Measurements from ENCODE around the gene WWOX. TPM values are rescaled to one million over a fixed set of nuclear protein-coding genes. Genes with fewer than 3 reads are reported as not detected.

Gene WWOX
- polyA plus RNA-seq, 1 donor (not counting 4 experiments of a cell fraction or from before 2014, with no cell fraction given): 5.1 TPM

DNA sequence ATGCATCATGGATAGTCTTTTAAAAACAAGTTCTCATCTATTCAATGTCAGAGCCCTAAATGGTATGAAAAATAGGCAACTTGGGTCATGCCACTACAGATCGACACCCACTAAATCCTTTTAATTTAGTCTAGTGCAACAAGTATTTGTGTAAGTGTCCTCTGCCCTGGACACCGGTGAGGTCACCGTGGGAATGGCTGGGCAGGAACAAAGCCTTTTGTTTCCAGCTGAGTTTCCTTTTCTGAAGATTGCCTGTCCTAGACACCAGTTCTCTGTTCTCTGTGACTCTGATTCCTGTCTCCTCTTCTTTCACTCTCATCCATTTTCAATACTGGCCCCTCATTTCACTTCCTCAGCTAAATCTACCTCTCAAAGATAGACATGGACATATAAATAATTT, 1054.6 kb downstream of the WWOX start:
- DNase-seq (ENCODE audit: low read depth, low spot score) (no peak), FAIRE-seq (no peak)
- no peaks in the 10 kb centered on the region for H3K27me3 ChIP-seq (ENCODE audit: control insufficient read depth, extremely low read depth, insufficient read depth, low read length)
- no peaks in the 10 kb centered on the region for H3K9me3 ChIP-seq (ENCODE audit: control insufficient read depth, low read depth, low read length)
- dilution Hi-C loops (cut with MboI; ENCODE audit: extremely low pct_ligation_motif_present, low sequenced_read_pairs): no loop called here
- no peaks in the 10 kb centered on the region for H3K36me3 ChIP-seq (ENCODE audit: control insufficient read depth in 2 of 2, extremely low read depth in 1 of 2, insufficient read depth in 2 of 2, low read length in 2 of 2)
- H3K27ac ChIP-seq (ENCODE audit: control insufficient read depth, insufficient read depth, low read length): no peak overlapping the region
- no peak overlapping the region for H3K9ac ChIP-seq (ENCODE audit: control insufficient read depth, extremely low read depth, insufficient read depth, low read length)
- H3K4me2 ChIP-seq (ENCODE audit: control insufficient read depth, extremely low read depth, insufficient read depth, low read depth, low read length): no peak overlapping the region
- TF ChIP-seq, protein P1, sequence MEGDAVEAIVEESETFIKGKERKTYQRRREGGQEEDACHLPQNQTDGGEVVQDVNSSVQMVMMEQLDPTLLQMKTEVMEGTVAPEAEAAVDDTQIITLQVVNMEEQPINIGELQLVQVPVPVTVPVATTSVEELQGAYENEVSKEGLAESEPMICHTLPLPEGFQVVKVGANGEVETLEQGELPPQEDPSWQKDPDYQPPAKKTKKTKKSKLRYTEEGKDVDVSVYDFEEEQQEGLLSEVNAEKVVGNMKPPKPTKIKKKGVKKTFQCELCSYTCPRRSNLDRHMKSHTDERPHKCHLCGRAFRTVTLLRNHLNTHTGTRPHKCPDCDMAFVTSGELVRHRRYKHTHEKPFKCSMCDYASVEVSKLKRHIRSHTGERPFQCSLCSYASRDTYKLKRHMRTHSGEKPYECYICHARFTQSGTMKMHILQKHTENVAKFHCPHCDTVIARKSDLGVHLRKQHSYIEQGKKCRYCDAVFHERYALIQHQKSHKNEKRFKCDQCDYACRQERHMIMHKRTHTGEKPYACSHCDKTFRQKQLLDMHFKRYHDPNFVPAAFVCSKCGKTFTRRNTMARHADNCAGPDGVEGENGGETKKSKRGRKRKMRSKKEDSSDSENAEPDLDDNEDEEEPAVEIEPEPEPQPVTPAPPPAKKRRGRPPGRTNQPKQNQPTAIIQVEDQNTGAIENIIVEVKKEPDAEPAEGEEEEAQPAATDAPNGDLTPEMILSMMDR (optimal IDR thresholded peaks at IDR 0.05 in 1 of 3, IDR thresholded peaks at IDR 0.05 in 1 of 3, conservative IDR thresholded peaks at IDR 0.05 in 1 of 3; ENCODE audit: extremely low read depth in 1 of 3, insufficient read depth in 2 of 3, low read length in 3 of 3): no peak
- no peak for TF ChIP-seq EZH2 (IDR thresholded peaks at IDR 0.05; ENCODE audit: low read length)
- no peaks in the 10 kb centered on the region for H4K20me1 ChIP-seq (ENCODE audit: control insufficient read depth, extremely low read depth, insufficient read depth, low read length)
- H3K4me3 ChIP-seq (ENCODE audit: control insufficient read depth in 2 of 3, extremely low read depth in 1 of 3, insufficient read depth in 2 of 3, low read depth in 1 of 3, low read length in 3 of 3): no peak overlapping the region
- no peaks in the 10 kb centered on the region for H3K9me1 ChIP-seq (ENCODE audit: control insufficient read depth, extremely low read depth, insufficient read depth, low read length)
- H3K79me2 ChIP-seq (ENCODE audit: control insufficient read depth, insufficient read depth, low read length): no peaks in the 10 kb centered on the region
- H3K4me1 ChIP-seq (ENCODE audit: control insufficient read depth, extremely low read depth, insufficient read depth, low read length): peaks cover 4% of the 10 kb centered on the region
- no peak overlapping the region for H2AFZ ChIP-seq (ENCODE audit: control insufficient read depth, low read length)

DNA sequence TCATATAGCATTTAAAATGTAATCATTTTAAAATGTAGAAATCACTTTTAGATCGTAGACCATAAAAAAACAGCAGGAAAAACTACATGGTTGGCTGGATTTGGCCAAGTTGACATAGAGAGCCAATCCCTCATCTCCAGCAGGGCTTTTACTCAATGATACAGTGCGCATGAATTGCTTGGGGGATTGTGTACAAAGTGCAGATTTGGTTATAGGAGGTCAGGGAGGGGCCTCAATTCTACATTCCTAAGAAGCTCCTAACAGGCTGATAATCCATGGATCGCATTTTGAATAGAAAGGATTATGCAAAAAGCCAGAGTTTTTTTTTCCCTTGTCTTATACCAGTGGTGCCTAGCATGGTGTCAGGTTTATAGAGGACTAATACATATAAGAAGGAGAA, 1056.0 kb downstream of the WWOX start:
- Histone ChIP-seq H3K9me1 (ENCODE audit: control insufficient read depth, extremely low read depth, insufficient read depth, low read length) (no peaks in the 10 kb centered on the region), H3K36me3 (ENCODE audit: control insufficient read depth in 2 of 2, extremely low read depth in 1 of 2, insufficient read depth in 2 of 2, low read length in 2 of 2) (no peaks in the 10 kb centered on the region), H3K4me2 (ENCODE audit: control insufficient read depth, extremely low read depth, insufficient read depth, low read depth, low read length) (no peak overlapping the region), H3K9me3 (ENCODE audit: control insufficient read depth, low read depth, low read length) (no peaks in the 10 kb centered on the region), H3K27me3 (ENCODE audit: control insufficient read depth, extremely low read depth, insufficient read depth, low read length) (no peaks in the 10 kb centered on the region), H3K4me3 (ENCODE audit: control insufficient read depth in 2 of 3, extremely low read depth in 1 of 3, insufficient read depth in 2 of 3, low read depth in 1 of 3, low read length in 3 of 3) (no peak overlapping the region), H2AFZ (ENCODE audit: control insufficient read depth, low read length) (no peak overlapping the region), H3K9ac (ENCODE audit: control insufficient read depth, extremely low read depth, insufficient read depth, low read length) (no peak overlapping the region), H3K27ac (ENCODE audit: control insufficient read depth, insufficient read depth, low read length) (no peak overlapping the region), H4K20me1 (ENCODE audit: control insufficient read depth, extremely low read depth, insufficient read depth, low read length) (no peaks in the 10 kb centered on the region), H3K4me1 (ENCODE audit: control insufficient read depth, extremely low read depth, insufficient read depth, low read length) (peaks cover 14% of the 10 kb centered on the region), H3K79me2 (ENCODE audit: control insufficient read depth, insufficient read depth, low read length) (no peaks in the 10 kb centered on the region)
- dilution Hi-C loops (cut with MboI; ENCODE audit: extremely low pct_ligation_motif_present, low sequenced_read_pairs): no loop called here
- no peak for DNase-seq (ENCODE audit: low read depth, low spot score)
- FAIRE-seq: no peak
- no peak for TF ChIP-seq EZH2 (IDR thresholded peaks at IDR 0.05; ENCODE audit: low read length)
- TF ChIP-seq, protein P1 (optimal IDR thresholded peaks at IDR 0.05 in 1 of 3, IDR thresholded peaks at IDR 0.05 in 1 of 3, conservative IDR thresholded peaks at IDR 0.05 in 1 of 3; ENCODE audit: extremely low read depth in 1 of 3, insufficient read depth in 2 of 3, low read length in 3 of 3): no peak

Measured in keratinocyte (primary cell).